ENCODE results near the gene GPC6.

GRCh38 chr13:93953841-93954240, 727.2 kb downstream of the GPC6 start:
- no peak for TF ChIP-seq POLR2AphosphoS5 (IDR thresholded peaks at IDR 0.05)
- no peak for TF ChIP-seq CTCF (IDR thresholded peaks at IDR 0.05)
